Lung (tissue), 12 donors: ENCODE results near the gene DEPDC7. TPM values are rescaled to one million over a fixed set of nuclear protein-coding genes. Genes with fewer than 3 reads are reported as not detected.

ENCODE experiments used
- ATAC-seq: fragments of 200-7000 bp; cut with Tn5 transposase; one replicate; pipeline ENCODE4 v1.9.1; 2020; ENCODE audit warnings: moderate number of reproducible peaks; ENCODE audit not compliant: insufficient read depth, low FRiP score
- DNase-seq, 3 donors: peaks; one replicate each; pipeline ENCODE4 v3.0.0-alpha.2; 2013 to 2017
- H3K27ac ChIP-seq, 2 donors: one replicate each; pipeline ENCODE4 v1.5.1; 2013; ENCODE audit warnings: mild to moderate bottlenecking in 2 of 2, moderate library complexity in 2 of 2, control low read depth in 1 of 2, inconsistent platforms in 1 of 2, low read depth in 1 of 2, low read length in 1 of 2
- H3K27me3 ChIP-seq, 3 donors: one replicate each; pipeline ENCODE4 v1.5.1; 2013; ENCODE audit warnings: low read length in 2 of 3; ENCODE audit not compliant: control insufficient read depth in 3 of 3, insufficient read depth in 3 of 3
- H3K36me3 ChIP-seq, 4 donors: one replicate each; pipeline ENCODE4 v1.5.1; 2013; ENCODE audit warnings: low read length in 4 of 4, mild to moderate bottlenecking in 1 of 4, moderate library complexity in 1 of 4; ENCODE audit not compliant: control insufficient read depth in 4 of 4, insufficient read depth in 4 of 4
- H3K4me1 ChIP-seq, 5 donors: one replicate each; pipeline ENCODE4 v1.5.1; 2013; ENCODE audit warnings: low read length in 5 of 5, mild to moderate bottlenecking in 2 of 5, moderate library complexity in 1 of 5; ENCODE audit not compliant: control insufficient read depth in 5 of 5, insufficient read depth in 5 of 5
- H3K4me3 ChIP-seq: one replicate; pipeline ENCODE4 v1.5.1; 2013; ENCODE audit warnings: mild to moderate bottlenecking, control low read depth, moderate library complexity
- H3K9ac ChIP-seq, 2 donors: one replicate each; pipeline ENCODE4 v1.5.1; 2013; ENCODE audit warnings: low read length in 2 of 2, control low read depth in 1 of 2; ENCODE audit not compliant: insufficient read depth in 1 of 2
- H3K9me3 ChIP-seq, 4 donors: one replicate each; pipeline ENCODE4 v1.5.1; 2013; ENCODE audit warnings: low read length in 3 of 4, mild to moderate bottlenecking in 1 of 4, moderate library complexity in 1 of 4; ENCODE audit not compliant: control insufficient read depth in 4 of 4, insufficient read depth in 3 of 4
- WGBS, 2 donors: extraction: QIAGEN DNeasy Blood & Tissue Kit; methylation state at CpG; one replicate each; pipeline ENCODE4 v1.1.7; 2013; 5-methylcytosine and 5-hydroxymethylcytosine counted together
- polyA plus RNA-seq, 2 donors: library from polyadenylated mRNA; stranded (reverse); fragments of 200-250 nt; gene quantifications; one replicate each; pipeline ENCODE4 v1.2.1, GENCODE V29; 2013
- total RNA-seq, 2 donors: library from RNA; depleted of rRNA in 1 of 2; stranded (reverse); fragments of >200 nt in 1 of 2; gene quantifications; one replicate each; pipeline ENCODE4 v1.2.1, GENCODE V29; 2014 to 2021
- TF ChIP-seq, protein P1 (sequence below): IDR thresholded peaks from 2 replicates; pipeline ENCODE4 v1.5.1; 2012; ENCODE audit warnings: mild to moderate bottlenecking; ENCODE audit errors: control extremely low read depth, extremely low read depth
- donor health status: control.
- donor health status: control.
- donor health status: Bipolar disorder and iron deficiency.
- donor health status: healthy.
- donor health status: DM: yes; HTN: yes; CAD: no.

Gene DEPDC7
- total and polyA plus RNA-seq, 4 donors, result 0.45 to 6.1 (median 0.91) TPM

DNA sequence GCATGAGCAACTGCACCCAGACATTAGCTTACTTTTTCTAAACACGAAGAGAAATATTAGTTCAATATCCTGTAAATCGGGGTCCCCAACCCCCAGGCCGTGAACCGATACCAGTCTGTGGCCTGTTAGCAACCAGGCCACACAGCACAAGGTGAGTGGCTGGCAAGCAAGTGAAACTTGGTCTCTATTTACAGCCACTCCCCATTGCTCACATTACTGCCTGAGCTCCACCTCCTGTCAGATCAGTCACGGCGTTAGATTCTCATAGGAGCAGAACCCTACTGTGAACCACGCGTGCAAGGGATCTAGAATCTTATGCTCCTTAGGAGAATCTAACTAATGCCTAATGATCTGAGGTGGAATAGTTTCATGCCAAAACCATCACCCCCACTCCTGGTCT is 27.8 kb upstream of the DEPDC7 start:
- no peak for DNase-seq
- 80 to 84% methylated on average over 8 of the region's 8 CpGs for WGBS, 2 donors
- Histone ChIP-seq H3K9me3 (peaks cover 0 to 8% (median 4%) of the 10 kb centered on the region in 4 donors), H3K27me3 (no peaks in the 10 kb centered on the region), H3K4me1 (no peaks in the 10 kb centered on the region), H3K27ac (no peak overlapping the region), H3K9ac (no peak overlapping the region), H3K36me3 (no peaks in the 10 kb centered on the region), H3K4me3 (no peak overlapping the region)
- no peak for ATAC-seq
- TF ChIP-seq, protein P1, sequence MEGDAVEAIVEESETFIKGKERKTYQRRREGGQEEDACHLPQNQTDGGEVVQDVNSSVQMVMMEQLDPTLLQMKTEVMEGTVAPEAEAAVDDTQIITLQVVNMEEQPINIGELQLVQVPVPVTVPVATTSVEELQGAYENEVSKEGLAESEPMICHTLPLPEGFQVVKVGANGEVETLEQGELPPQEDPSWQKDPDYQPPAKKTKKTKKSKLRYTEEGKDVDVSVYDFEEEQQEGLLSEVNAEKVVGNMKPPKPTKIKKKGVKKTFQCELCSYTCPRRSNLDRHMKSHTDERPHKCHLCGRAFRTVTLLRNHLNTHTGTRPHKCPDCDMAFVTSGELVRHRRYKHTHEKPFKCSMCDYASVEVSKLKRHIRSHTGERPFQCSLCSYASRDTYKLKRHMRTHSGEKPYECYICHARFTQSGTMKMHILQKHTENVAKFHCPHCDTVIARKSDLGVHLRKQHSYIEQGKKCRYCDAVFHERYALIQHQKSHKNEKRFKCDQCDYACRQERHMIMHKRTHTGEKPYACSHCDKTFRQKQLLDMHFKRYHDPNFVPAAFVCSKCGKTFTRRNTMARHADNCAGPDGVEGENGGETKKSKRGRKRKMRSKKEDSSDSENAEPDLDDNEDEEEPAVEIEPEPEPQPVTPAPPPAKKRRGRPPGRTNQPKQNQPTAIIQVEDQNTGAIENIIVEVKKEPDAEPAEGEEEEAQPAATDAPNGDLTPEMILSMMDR, result no peak

DNA sequence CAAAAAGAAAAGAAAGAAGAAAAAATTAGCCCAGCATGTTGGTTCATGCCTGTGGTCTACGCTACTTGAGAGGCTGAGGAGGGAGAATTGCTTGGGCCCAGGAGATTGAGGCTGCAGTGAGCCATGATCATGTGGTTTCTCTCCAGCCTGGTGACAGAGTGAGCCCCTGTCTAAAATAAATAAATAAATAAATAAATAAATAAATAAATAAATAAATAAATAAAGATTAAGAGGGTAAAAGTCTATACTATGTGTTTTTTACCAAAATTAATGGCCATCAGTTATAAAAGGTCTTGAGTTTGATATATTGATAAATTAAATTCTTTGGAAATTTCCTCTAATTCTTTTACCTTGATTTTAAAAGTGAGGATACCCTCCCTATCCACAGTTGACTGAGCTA is 25.2 kb upstream of the DEPDC7 start:
- Histone ChIP-seq H3K27me3 (no peaks in the 10 kb centered on the region), H3K4me3 (no peak overlapping the region), H3K27ac (no peak overlapping the region), H3K9me3 (peaks cover 0 to 8% (median 4%) of the 10 kb centered on the region in 4 donors), H3K36me3 (no peaks in the 10 kb centered on the region), H3K9ac (no peak overlapping the region), H3K4me1 (no peaks in the 10 kb centered on the region)
- whole genome bisulfite sequencing, 2 donors, result 41 to 96% methylated on average over 1 of the region's 1 CpG
- DNase-seq, result no peak
- ATAC-seq, result no peak
- TF ChIP-seq, protein P1, result no peak

DNA sequence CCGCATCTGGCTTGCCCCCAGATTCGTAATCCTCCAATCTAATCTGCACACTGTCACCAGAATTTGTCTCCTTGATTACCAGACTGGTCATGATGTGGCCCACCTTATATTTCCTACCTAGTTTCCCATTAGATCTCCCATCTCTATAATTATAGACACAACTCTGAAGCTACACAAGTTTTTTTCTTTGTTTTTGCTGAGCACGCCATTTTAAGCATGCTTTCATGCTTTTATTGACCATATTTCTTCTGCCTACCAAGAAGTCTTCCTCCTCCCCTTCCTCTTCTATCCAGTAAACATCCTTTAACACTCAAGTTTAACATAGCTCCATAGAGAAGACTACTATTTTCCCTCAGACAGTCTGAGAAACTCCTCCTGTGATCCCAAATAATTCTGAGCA is 24.3 kb upstream of the DEPDC7 start:
- Histone ChIP-seq H3K4me3 (no peak overlapping the region), H3K9ac (no peak overlapping the region), H3K4me1 (no peaks in the 10 kb centered on the region), H3K27me3 (no peaks in the 10 kb centered on the region), H3K36me3 (no peaks in the 10 kb centered on the region), H3K27ac (no peak overlapping the region), H3K9me3 (peaks cover 0 to 8% (median 4%) of the 10 kb centered on the region in 4 donors)
- DNase-seq, result no peak
- TF ChIP-seq, protein P1, result no peak
- no peak for ATAC-seq
- WGBS, 2 donors, result 89 to 95% methylated on average over 3 of the region's 3 CpGs

DNA sequence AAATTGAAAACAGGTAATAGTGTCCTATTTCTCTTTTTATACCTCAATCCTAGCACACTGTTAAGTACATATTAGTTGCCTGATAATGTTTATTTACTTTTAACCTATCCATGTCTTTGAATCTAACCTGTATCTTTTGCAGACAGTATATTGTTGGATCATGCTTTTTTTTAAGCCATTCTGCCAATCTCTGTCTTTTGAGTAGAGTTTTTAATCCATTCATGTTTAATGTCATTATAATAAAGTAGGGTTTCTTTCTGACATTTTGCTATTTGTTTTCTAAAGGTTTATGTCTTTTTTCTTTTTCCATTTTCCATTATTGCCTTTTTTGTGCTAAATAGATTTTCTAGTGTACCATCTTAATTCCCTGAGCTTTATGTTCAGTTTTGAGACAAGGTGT is 23.8 kb upstream of the DEPDC7 start:
- no peak overlapping the region for H3K4me3 ChIP-seq
- DNase-seq (no peak), ATAC-seq (no peak)
- H3K36me3 ChIP-seq, result no peaks in the 10 kb centered on the region
- H3K27me3 ChIP-seq, result no peaks in the 10 kb centered on the region
- no peaks in the 10 kb centered on the region for H3K4me1 ChIP-seq
- H3K27ac ChIP-seq, result no peak overlapping the region
- no peak overlapping the region for H3K9ac ChIP-seq
- TF ChIP-seq, protein P1, result no peak
- peaks cover 0 to 8% (median 4%) of the 10 kb centered on the region in 4 donors for H3K9me3 ChIP-seq
